ENCODE results near the gene ARHGAP4.

The ARHGAP4 gene

DNA sequence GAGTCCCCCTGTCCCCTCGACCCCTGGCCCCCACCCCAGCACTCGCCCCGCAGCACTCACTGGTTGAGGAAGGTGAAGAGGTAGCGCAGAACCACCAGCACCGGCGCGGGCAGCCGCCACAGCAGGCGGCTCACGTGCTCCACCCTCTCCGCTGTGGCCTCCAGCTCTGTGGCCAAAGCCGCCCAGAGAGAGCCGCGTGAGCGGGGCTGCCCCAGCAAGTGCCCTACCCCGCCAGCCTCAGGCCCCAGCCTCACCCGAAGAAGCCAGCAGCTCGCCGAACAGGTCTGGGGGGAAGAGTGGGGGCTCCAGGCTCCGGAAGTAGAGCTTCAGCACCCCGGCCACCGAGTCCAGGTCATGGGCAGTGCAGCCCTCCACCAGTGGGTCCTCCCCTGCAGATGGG is 15.6 kb downstream of the ARHGAP4 start:
- TF ChIP-seq, protein P1, sequence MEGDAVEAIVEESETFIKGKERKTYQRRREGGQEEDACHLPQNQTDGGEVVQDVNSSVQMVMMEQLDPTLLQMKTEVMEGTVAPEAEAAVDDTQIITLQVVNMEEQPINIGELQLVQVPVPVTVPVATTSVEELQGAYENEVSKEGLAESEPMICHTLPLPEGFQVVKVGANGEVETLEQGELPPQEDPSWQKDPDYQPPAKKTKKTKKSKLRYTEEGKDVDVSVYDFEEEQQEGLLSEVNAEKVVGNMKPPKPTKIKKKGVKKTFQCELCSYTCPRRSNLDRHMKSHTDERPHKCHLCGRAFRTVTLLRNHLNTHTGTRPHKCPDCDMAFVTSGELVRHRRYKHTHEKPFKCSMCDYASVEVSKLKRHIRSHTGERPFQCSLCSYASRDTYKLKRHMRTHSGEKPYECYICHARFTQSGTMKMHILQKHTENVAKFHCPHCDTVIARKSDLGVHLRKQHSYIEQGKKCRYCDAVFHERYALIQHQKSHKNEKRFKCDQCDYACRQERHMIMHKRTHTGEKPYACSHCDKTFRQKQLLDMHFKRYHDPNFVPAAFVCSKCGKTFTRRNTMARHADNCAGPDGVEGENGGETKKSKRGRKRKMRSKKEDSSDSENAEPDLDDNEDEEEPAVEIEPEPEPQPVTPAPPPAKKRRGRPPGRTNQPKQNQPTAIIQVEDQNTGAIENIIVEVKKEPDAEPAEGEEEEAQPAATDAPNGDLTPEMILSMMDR (IDR thresholded peaks at IDR 0.05; ENCODE audit: low read depth, low read length, missing control alignments) = no peak
- DNase-seq (ENCODE audit: low read depth) = no peak
- no peak overlapping the region for H3K4me3 ChIP-seq (ENCODE audit: low read depth, low read length)

DNA sequence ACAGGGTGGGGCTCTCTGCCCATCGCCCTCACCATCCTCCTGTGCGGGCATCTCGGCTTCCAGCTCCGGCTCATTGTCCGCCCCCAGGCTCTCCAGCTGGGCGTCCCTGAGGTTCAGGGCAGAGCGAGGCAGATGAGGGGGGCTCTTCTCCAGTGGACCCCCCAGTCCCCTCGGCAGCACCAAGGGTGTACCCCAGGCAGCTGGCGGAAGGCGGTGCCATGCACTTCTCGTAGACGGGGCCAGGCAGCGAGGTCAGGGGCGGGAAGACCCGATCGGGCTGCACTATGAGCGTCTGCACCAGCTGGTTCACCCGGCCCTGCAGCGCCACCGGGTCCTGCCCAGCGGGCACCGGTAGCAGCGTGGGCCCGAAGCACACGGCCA is 16.1 kb downstream of the ARHGAP4 start:
- no peak for DNase-seq (ENCODE audit: low read depth)
- TF ChIP-seq, protein P1 (IDR thresholded peaks at IDR 0.05; ENCODE audit: low read depth, low read length, missing control alignments) = no peak
- H3K4me3 ChIP-seq (ENCODE audit: low read depth, low read length) = no peak overlapping the region

DNA sequence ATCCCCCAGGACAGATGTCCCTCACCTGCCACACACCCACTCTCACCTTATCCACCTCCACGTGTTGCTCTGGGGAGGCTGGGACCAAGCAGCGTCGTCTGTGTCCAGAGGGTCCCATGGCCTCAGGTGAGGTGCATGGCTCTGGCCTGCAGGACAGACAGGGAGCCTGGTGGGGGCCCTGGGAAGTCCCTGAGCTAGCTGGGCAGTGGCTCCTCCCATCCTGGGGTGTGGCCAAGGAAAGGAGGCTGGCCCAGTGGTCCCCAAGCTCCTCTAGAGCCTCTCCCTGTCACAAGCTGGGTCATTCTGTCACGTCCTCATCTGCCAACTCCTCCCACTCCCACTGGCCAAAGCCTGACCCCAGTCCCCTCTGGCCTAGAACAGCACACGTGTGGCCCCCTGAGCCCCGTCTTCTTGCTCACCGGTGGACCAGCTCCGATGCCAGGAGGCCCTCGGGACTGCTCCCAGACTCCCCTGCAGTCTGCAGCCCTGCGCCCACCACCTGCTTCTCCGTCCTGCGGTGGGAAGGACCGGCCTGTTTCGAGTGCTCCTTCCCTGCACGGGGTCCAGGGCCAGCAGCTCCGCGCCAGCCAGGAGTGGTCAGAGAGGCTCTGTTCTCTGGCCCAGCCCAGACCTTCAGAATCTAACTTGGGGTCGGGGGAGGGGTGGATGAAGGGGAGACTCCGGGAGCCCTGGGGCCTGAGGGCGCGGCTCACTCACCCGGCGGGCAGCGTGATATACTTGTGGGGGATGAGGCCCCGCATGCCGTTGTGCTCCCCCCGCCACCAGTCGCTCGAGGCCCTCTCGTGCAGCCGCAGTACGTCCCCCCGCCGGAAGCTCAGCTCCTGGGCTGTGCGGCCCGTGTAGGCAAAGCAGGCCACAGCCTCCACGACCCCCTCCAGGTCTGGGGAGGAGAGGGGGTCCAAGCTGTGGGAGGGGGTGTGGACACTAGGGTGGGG is 16.8 kb downstream of the ARHGAP4 start:
- H3K4me3 ChIP-seq (ENCODE audit: low read depth, low read length) = no peak overlapping the region
- no peak for DNase-seq (ENCODE audit: low read depth)
- TF ChIP-seq, protein P1 (IDR thresholded peaks at IDR 0.05; ENCODE audit: low read depth, low read length, missing control alignments) = no peak

DNA sequence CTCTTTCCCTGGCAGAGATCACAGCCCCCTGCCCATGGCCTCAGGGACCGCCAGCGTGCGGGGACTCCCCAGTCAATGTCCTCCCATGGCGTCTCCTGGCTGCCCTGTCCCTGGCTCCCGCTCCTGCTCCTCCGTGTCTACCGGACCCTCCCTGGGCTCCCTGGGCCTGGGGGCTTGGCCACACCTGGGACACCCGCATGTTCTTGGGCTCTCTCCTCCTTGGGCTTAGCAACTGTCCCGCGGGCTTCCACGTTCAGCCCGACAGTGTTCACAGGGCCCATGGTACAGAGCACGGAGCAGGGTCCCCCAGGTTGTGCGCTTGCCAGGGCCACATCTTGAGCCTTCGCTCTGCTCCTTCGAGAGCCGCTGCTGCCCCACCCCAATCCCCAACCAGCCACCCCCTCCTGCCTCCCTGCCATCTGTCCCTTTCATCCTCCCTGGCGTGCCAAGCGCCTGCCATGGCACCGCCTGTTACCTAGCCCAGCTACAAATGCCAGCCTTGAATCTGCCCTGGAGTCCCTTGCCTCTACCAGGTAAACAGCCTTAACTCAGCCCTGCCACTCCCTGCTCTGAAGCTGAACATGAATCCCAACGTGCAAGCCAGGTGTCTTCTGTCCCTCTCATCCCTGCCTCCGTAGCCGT is 17.7 kb downstream of the ARHGAP4 start:
- TF ChIP-seq, protein P1 (IDR thresholded peaks at IDR 0.05; ENCODE audit: low read depth, low read length, missing control alignments) = no peak
- no peak for DNase-seq (ENCODE audit: low read depth)
- H3K4me3 ChIP-seq (ENCODE audit: low read depth, low read length) = no peak overlapping the region

DNA sequence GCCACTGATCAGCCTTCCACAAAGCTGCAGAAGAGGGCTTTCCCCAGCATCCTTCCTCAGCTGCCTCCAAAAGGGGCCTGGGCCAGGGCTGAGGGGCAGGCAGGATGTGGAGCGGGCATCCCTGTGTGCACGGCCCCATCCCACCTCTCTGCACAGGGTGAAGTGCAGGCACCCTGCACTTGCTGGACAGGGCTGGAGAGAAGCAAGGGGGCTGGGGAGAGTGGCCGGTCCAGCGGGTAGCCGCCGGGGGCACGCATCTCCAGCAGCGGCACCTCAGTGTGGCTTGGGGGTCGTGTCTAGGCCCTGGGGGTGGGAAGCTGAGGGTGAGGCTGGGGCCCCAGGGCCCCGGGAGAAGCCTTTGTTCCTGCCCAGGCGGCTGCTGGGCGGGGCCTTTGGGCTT is 18.6 kb downstream of the ARHGAP4 start:
- TF ChIP-seq, protein P1 (IDR thresholded peaks at IDR 0.05; ENCODE audit: low read depth, low read length, missing control alignments) = no peak
- no peak for DNase-seq (ENCODE audit: low read depth)
- H3K4me3 ChIP-seq (ENCODE audit: low read depth, low read length) = no peak overlapping the region

DNA sequence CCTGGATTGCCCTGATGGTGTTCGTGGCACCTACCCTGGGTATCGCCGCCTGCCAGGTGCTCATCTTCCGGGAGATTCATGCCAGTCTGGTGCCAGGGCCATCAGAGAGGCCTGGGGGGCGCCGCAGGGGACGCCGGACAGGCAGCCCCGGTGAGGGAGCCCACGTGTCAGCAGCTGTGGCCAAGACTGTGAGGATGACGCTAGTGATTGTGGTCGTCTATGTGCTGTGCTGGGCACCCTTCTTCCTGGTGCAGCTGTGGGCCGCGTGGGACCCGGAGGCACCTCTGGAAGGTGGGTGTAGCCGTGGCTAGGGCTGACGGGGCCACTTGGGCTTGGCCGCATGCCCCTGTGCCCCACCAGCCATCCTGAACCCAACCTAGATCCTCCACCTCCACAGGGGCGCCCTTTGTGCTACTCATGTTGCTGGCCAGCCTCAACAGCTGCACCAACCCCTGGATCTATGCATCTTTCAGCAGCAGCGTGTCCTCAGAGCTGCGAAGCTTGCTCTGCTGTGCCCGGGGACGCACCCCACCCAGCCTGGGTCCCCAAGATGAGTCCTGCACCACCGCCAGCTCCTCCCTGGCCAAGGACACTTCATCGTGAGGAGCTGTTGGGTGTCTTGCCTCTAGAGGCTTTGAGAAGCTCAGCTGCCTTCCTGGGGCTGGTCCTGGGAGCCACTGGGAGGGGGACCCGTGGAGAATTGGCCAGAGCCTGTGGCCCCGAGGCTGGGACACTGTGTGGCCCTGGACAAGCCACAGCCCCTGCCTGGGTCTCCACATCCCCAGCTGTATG is 19.7 kb downstream of the ARHGAP4 start:
- DNase-seq (ENCODE audit: low read depth) = no peak
- TF ChIP-seq, protein P1 (IDR thresholded peaks at IDR 0.05; ENCODE audit: low read depth, low read length, missing control alignments) = no peak

More for the DNA sequence above, 19.7 kb downstream of the ARHGAP4 start:
- H3K4me3 ChIP-seq (ENCODE audit: low read depth, low read length) = no peak overlapping the region

Data from GM12864 (cell line).